Transverse colon (tissue), 4 donors: ENCODE data around the gene RGS10. TPM values are rescaled to one million over a fixed set of nuclear protein-coding genes. Genes with fewer than 3 reads are reported as not detected.
A peak's percentile ranks its signal among the peaks of the same experiment; 100 is the strongest.
"Not testable (repeated sequence)": the region's sequence is repeated elsewhere in the genome, so short reads cannot be mapped to it uniquely, and the experiment has no call there.

Experiments used
- DNase-seq: peaks from one replicate; pipeline ENCODE4 v3.0.0-alpha.2; 2019
- H3K27ac ChIP-seq, 4 donors: fragments of 200-600 bp; sonication (generic); 2 replicates each; pipeline ENCODE4 v1.5.1; 2016 to 2018; ENCODE audit warnings: inconsistent platforms in 4 of 4
- H3K27me3 ChIP-seq: fragments of 200-600 bp; sonication (generic); 2 replicates; pipeline ENCODE4 v1.5.1; 2017; ENCODE audit warnings: inconsistent platforms
- H3K36me3 ChIP-seq, 4 donors: fragments of 200-600 bp; sonication (generic); 2 replicates each; pipeline ENCODE4 v1.5.1; 2017 to 2019; ENCODE audit warnings: inconsistent platforms in 4 of 4
- H3K4me1 ChIP-seq, 4 donors: fragments of 200-600 bp; sonication (generic); 2 replicates each; pipeline ENCODE4 v1.5.1; 2017 to 2020; ENCODE audit warnings: inconsistent platforms in 4 of 4
- H3K4me3 ChIP-seq, 4 donors: fragments of 200-600 bp; sonication (generic); 1 replicate in 1 of 4; 2 replicates in 3 of 4; pipeline versions ENCODE4 v1.5.1 to v1.6.1; 2017 to 2019; ENCODE audit warnings: inconsistent platforms in 4 of 4
- H3K9me3 ChIP-seq, 2 donors: fragments of 200-600 bp; sonication (generic); 2 replicates each; pipeline ENCODE4 v1.5.1; 2017 to 2019; ENCODE audit warnings: inconsistent platforms in 2 of 2
- CTCF ChIP-seq, 5 experiments: fragments of 200-600 bp in 3 of 5; fragments of 450-650 bp in 2 of 5; sonication (generic) in 3 of 5; IDR thresholded peaks; 1 replicate in 2 of 5; 2 replicates in 3 of 5; pipeline ENCODE4 v1.5.1; 2016 to 2017; ENCODE audit warnings: antibody characterized with exemption in 5 of 5, inconsistent platforms in 3 of 5, mild to moderate bottlenecking in 2 of 5, moderate library complexity in 1 of 5
- EP300 ChIP-seq: sonication (generic); formaldehyde crosslinking; IDR thresholded peaks from one replicate; pipeline ENCODE4 v1.6.1; 2017; ENCODE audit warnings: antibody characterized with exemption, low read depth
- POLR2A ChIP-seq: fragments of 450-650 bp; IDR thresholded peaks from one replicate; pipeline ENCODE4 v1.6.1; 2016; ENCODE audit warnings: antibody characterized with exemption, mild to moderate bottlenecking, moderate library complexity
- POLR2AphosphoS5 ChIP-seq, 3 donors: sonication (generic); formaldehyde crosslinking; IDR thresholded peaks; one replicate each; pipeline ENCODE4 v1.6.1; 2016; ENCODE audit warnings: antibody characterized with exemption in 3 of 3
- WGBS, 2 donors: methylation state at CpG; one replicate each; pipeline ENCODE4 v1.1.5; 2018; ENCODE audit warnings: low coverage in 1 of 2; 5-methylcytosine and 5-hydroxymethylcytosine counted together
- in situ Hi-C, 4 donors: fragments of 200-750 bp; cut with MboI; loops; one replicate each; pipeline versions ENCODE4 v1.15.0 to v1.15.1; 2017; ENCODE audit warnings: low sequenced_read_pairs in 3 of 4, low pct_ligation_motif_present in 1 of 4, low pct_unique_long_range_greater_than_20kb in 1 of 4
- intact Hi-C: fragments of 100-400 bp; cut with DNase I; formaldehyde crosslinking; loops from one replicate; pipeline ENCODE4 v1.15.1; 2023; ENCODE audit warnings: low total_unique reads
- total RNA-seq, 4 donors: library from RNA; depleted of rRNA; stranded (reverse); fragments of >200 nt; gene quantifications; one replicate each; pipeline ENCODE4 v1.1.0, GENCODE V29; 2016

Gene RGS10
- total RNA-seq, 4 donors from 2014 or later, result 26.3 to 47.1 (median 38.8) TPM

GRCh38 chr10:119575506-119575905, 33.0 kb upstream of the RGS10 start:
- intact Hi-C loops, result no loop called here
- TF ChIP-seq POLR2A (no peak), CTCF (IDR thresholded peaks at IDR 0.05) (no peak), POLR2AphosphoS5 (IDR thresholded peaks at IDR 0.05) (no peak), EP300 (no peak)
- Histone ChIP-seq H3K9me3 (no peaks in the 10 kb centered on the region), H3K36me3 (peaks cover 0 to 71% (median 28%) of the 10 kb centered on the region in 4 donors), H3K27me3 (no peaks in the 10 kb centered on the region), H3K4me3 (no peak overlapping the region), H3K4me1 (no peaks in the 10 kb centered on the region), H3K27ac (peak overlapping the region in 1 of 4 donors; percentile 3)
- 56 to 68% methylated on average over 5 of the region's 5 CpGs for WGBS, 2 donors
- in situ Hi-C loops, result no loop called here
- no peak for DNase-seq

GRCh38 chr10:119567978-119568377, 25.5 kb upstream of the RGS10 start:
- Histone ChIP-seq H3K27me3 (no peaks in the 10 kb centered on the region), H3K9me3 (no peaks in the 10 kb centered on the region), H3K36me3 (peaks cover 0 to 9% (median 3%) of the 10 kb centered on the region in 4 donors), H3K27ac (peak overlapping the region in 1 of 4 donors; percentile 50), H3K4me3 (no peak overlapping the region), H3K4me1 (peaks cover 0 to 10% (median 0%) of the 10 kb centered on the region in 4 donors)
- in situ Hi-C loops, result no loop called here
- 79 to 83% methylated on average over 8 of the region's 8 CpGs for WGBS, 2 donors
- TF ChIP-seq POLR2AphosphoS5 (IDR thresholded peaks at IDR 0.05) (no peak), EP300 (no peak), POLR2A (no peak), CTCF (IDR thresholded peaks at IDR 0.05) (no peak)
- no peak for DNase-seq
- intact Hi-C loops, result no loop called here

- in situ Hi-C loops (no loop called here), intact Hi-C loops (no loop called here)
- no peak for TF ChIP-seq EP300
- no peaks in the 10 kb centered on the region for H3K27me3 ChIP-seq
- H3K27ac ChIP-seq, result no peak overlapping the region
- no peak overlapping the region for H3K4me3 ChIP-seq
- no peaks in the 10 kb centered on the region for H3K9me3 ChIP-seq
- no peaks in the 10 kb centered on the region for H3K36me3 ChIP-seq
- no peak for DNase-seq
- H3K4me1 ChIP-seq, result no peaks in the 10 kb centered on the region
- 85 to 100% methylated on average over 1 to 4 of the region's 4 CpGs for WGBS, 2 donors
These were observed 19.6 kb upstream of the RGS10 start for GRCh38 chr10:119562097-119562496.

- H3K27ac ChIP-seq, intact Hi-C loops, H3K4me1 ChIP-seq, H3K36me3 ChIP-seq, H3K27me3 ChIP-seq, in situ Hi-C loops, H3K4me3 ChIP-seq, H3K9me3 ChIP-seq, DNase-seq: not testable (repeated sequence)
- 94% methylated on average over 30 of the region's 33 CpGs; no CpG with 5 or more reads in 1 of the 2 donors for WGBS, 2 donors
These were observed 17.0 kb upstream of the RGS10 start for GRCh38 chr10:119559511-119559910.

GRCh38 chr10:119556081-119556480, 13.6 kb upstream of the RGS10 start:
- H3K4me1 ChIP-seq, DNase-seq, intact Hi-C loops, H3K4me3 ChIP-seq, H3K27ac ChIP-seq, H3K9me3 ChIP-seq, H3K27me3 ChIP-seq, in situ Hi-C loops, H3K36me3 ChIP-seq: not testable (repeated sequence)
- WGBS, 2 donors, result 80 to 83% methylated on average over 2 of the region's 2 CpGs

- Histone ChIP-seq H3K36me3 (no peaks in the 10 kb centered on the region), H3K9me3 (no peaks in the 10 kb centered on the region), H3K4me1 (no peaks in the 10 kb centered on the region), H3K27ac (no peak overlapping the region), H3K4me3 (no peak overlapping the region), H3K27me3 (no peaks in the 10 kb centered on the region)
- intact Hi-C loops, result no loop called here
- 88 to 96% methylated on average over 4 to 6 of the region's 6 CpGs for WGBS, 2 donors
- in situ Hi-C loops, result no loop called here
- DNase-seq, result no peak
- TF ChIP-seq POLR2AphosphoS5 (IDR thresholded peaks at IDR 0.05) (no peak), POLR2A (no peak), CTCF (IDR thresholded peaks at IDR 0.05) (no peak), EP300 (no peak)
These were observed 12.8 kb upstream of the RGS10 start for GRCh38 chr10:119555178-119555784.
